ENCODE results near the gene DEPDC7. TPM values are rescaled to one million over a fixed set of nuclear protein-coding genes. Genes with fewer than 3 reads are reported as not detected.
"Not testable (repeated sequence)": the region's sequence is repeated elsewhere in the genome, so short reads cannot be mapped to it uniquely, and the experiment has no call there.

The DEPDC7 gene
- total and polyA plus RNA-seq, 4 donors = 0.31 to 6.4 (median 1.7) TPM

- no peaks in the 10 kb centered on the region for H3K4me1 ChIP-seq (ENCODE audit: control insufficient read depth in 1 of 2, insufficient read depth in 2 of 2, low read length in 2 of 2)
- WGBS, 2 donors = 68 to 73% methylated on average over 2 of the region's 2 CpGs
- no peak overlapping the region for H3K27ac ChIP-seq (ENCODE audit: low read depth in 1 of 2, low read length in 2 of 2)
- DNase-seq = no peak
- H3K9me3 ChIP-seq (ENCODE audit: control insufficient read depth, low read length) = no peaks in the 10 kb centered on the region
- H3K4me3 ChIP-seq (ENCODE audit: low read length in 2 of 2) = no peak overlapping the region
- H3K36me3 ChIP-seq (ENCODE audit: control insufficient read depth in 1 of 2, insufficient read depth in 2 of 2, low read length in 1 of 2) = no peaks in the 10 kb centered on the region
- no peaks in the 10 kb centered on the region for H3K27me3 ChIP-seq (ENCODE audit: control insufficient read depth in 1 of 2, insufficient read depth in 2 of 2, low read length in 1 of 2)
- ATAC-seq (ENCODE audit: low FRiP score) = no peak
- intact Hi-C loops (cut with DNase I) = no loop called here
Observed at GRCh38 chr11:33028537-33028914, 12.8 kb downstream of the DEPDC7 start.

- H3K9me3 ChIP-seq (ENCODE audit: control insufficient read depth, low read length); DNase-seq; H3K4me1 ChIP-seq (ENCODE audit: control insufficient read depth in 1 of 2, insufficient read depth in 2 of 2, low read length in 2 of 2); H3K4me3 ChIP-seq (ENCODE audit: low read length in 2 of 2); intact Hi-C loops (cut with DNase I); ATAC-seq (ENCODE audit: low FRiP score); H3K27me3 ChIP-seq (ENCODE audit: control insufficient read depth in 1 of 2, insufficient read depth in 2 of 2, low read length in 1 of 2); H3K27ac ChIP-seq (ENCODE audit: low read depth in 1 of 2, low read length in 2 of 2); H3K36me3 ChIP-seq (ENCODE audit: control insufficient read depth in 1 of 2, insufficient read depth in 2 of 2, low read length in 1 of 2): not testable (repeated sequence)
- WGBS, 2 donors = 91 to 96% methylated on average over 6 of the region's 6 CpGs
Observed at GRCh38 chr11:33029218-33029617, 13.5 kb downstream of the DEPDC7 start.

DNA sequence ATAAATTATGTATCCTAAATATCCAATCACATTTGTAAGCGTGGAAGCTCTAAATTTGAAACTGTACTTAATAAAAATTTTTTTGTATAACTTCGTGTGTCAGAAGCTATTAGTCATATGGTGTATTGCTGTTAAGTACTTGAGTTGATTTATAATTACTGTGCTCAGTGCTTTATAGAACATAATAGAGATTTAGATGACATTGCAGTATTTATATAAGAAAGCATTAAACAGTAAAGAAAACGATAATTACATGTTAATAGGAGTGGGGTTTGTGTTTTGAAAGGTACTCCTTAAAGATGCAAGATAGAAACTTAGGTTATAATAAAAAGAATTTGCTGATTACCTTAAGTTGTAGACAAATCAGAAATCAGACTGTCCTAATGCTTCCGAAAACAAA, 17.8 kb downstream of the DEPDC7 start:
- Histone ChIP-seq H3K27me3 (ENCODE audit: control insufficient read depth in 1 of 2, insufficient read depth in 2 of 2, low read length in 1 of 2) (no peaks in the 10 kb centered on the region), H3K4me3 (ENCODE audit: low read length in 2 of 2) (no peak overlapping the region), H3K27ac (ENCODE audit: low read depth in 1 of 2, low read length in 2 of 2) (no peak overlapping the region), H3K36me3 (ENCODE audit: control insufficient read depth in 1 of 2, insufficient read depth in 2 of 2, low read length in 1 of 2) (no peaks in the 10 kb centered on the region), H3K9me3 (ENCODE audit: control insufficient read depth, low read length) (no peaks in the 10 kb centered on the region), H3K4me1 (ENCODE audit: control insufficient read depth in 1 of 2, insufficient read depth in 2 of 2, low read length in 2 of 2) (no peaks in the 10 kb centered on the region)
- no peak for DNase-seq
- WGBS, 2 donors = 63 to 66% methylated on average over 4 of the region's 4 CpGs
- intact Hi-C loops (cut with DNase I) = no loop called here
- ATAC-seq (ENCODE audit: low FRiP score) = no peak

DNA sequence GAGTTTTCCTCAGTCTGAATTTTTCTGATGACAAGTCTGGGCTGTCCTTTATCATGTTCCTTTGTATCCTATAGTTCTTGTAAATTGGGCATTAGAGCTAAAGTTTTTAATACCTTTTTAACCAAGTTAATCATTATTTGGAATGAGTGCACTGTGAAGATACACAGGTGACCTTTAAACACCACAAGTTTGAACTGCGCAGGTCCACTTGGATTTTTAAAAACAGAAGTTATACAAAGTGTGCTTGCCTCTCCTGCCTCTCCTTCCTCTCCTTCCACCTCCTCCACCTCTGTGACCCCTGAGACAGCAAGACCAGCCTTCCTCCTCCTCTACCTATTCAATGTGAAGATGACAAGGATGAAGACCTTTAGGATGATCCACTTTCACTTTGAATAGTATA, 19.3 kb downstream of the DEPDC7 start:
- H3K4me3 ChIP-seq (ENCODE audit: low read length in 2 of 2) = no peak overlapping the region
- H3K27me3 ChIP-seq (ENCODE audit: control insufficient read depth in 1 of 2, insufficient read depth in 2 of 2, low read length in 1 of 2) = no peaks in the 10 kb centered on the region
- DNase-seq (no peak), ATAC-seq (ENCODE audit: low FRiP score) (no peak)
- no peaks in the 10 kb centered on the region for H3K36me3 ChIP-seq (ENCODE audit: control insufficient read depth in 1 of 2, insufficient read depth in 2 of 2, low read length in 1 of 2)
- H3K9me3 ChIP-seq (ENCODE audit: control insufficient read depth, low read length) = no peaks in the 10 kb centered on the region
- intact Hi-C loops (cut with DNase I) = no loop called here
- H3K27ac ChIP-seq (ENCODE audit: low read depth in 1 of 2, low read length in 2 of 2) = no peak overlapping the region
- no peaks in the 10 kb centered on the region for H3K4me1 ChIP-seq (ENCODE audit: control insufficient read depth in 1 of 2, insufficient read depth in 2 of 2, low read length in 2 of 2)
- 90 to 100% methylated on average over 1 of the region's 1 CpG for WGBS, 2 donors

- WGBS, 2 donors = 0 to 1% methylated on average over 68 to 84 of the region's 84 CpGs
- Histone ChIP-seq H3K27ac (ENCODE audit: low read depth in 1 of 2, low read length in 2 of 2) (peak within 1 kb of the TSS; percentile 14 to 43), H3K4me3 (ENCODE audit: low read length in 2 of 2) (peak within 1 kb of the TSS; percentile 16 to 89), H3K27me3 (ENCODE audit: control insufficient read depth in 1 of 2, insufficient read depth in 2 of 2, low read length in 1 of 2) (no peaks in the 10 kb centered on the region), H3K4me1 (ENCODE audit: control insufficient read depth in 1 of 2, insufficient read depth in 2 of 2, low read length in 2 of 2) (peaks cover 0 to 8% of the 10 kb centered on the region in 2 donors), H3K9me3 (ENCODE audit: control insufficient read depth, low read length) (no peaks in the 10 kb centered on the region), H3K36me3 (ENCODE audit: control insufficient read depth in 1 of 2, insufficient read depth in 2 of 2, low read length in 1 of 2) (peaks cover 0 to 3% of the 10 kb centered on the region in 2 donors)
- intact Hi-C loops (cut with DNase I) = loop anchor here (2.0 to 10.0 kb wide), 3 partner anchors 25 to 145 kb away; partner anchors contain the start of genes DEPDC7 (in 1 of the 2) and QSER1 (in 1 of the 2)
- peak; percentile 96 for ATAC-seq (ENCODE audit: low FRiP score)
- DNase-seq = peak; percentile 96 to 98
Observed at GRCh38 chr11:33039274-33040032, 23.8 kb downstream of the DEPDC7 start, which contains the start of gene TCP11L1. TCP11L1 (plus strand) TSS chr11:33039572; CDS start chr11:33043774, 4,202 bp downstream.

DNA sequence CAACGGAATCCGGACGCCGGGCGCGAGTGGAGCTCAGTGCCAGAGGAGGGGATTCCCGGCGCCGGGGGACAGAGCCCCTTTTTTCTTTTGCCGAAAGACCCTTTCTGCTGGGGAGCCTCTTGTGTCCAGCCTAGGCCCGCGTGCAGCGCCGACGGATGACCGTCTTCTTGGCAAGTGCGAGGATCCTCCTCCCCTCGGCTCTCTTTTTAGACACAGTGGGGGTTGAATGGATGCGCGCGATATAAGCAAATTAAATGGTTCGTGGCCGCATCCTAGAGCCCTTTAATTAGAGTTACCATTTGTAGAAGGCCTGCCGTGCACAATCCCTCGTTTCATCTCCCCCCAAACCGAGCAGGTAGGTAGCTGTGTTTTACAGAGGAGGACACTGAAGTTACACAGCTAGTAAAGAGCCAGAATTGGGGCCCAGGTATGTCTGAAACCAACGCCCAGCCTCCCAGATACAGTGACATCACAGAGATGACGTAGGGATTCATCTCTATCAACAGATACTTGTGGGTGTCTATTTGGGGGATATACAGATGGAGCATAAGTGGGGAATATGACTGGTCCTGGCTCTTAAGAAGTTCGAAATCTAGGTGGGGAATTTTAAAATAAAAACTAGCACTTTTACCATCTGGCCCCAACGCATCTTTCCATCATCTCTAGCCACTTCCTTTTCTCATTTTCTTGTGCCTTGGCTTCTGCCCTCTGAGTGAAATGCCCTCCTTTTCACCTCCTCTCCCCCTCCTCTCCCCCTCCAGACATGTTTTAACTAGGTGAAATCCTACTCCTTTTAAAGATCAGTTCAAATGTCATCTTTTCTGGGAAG, 24.6 kb downstream of the DEPDC7 start:
- Histone ChIP-seq H3K27ac (ENCODE audit: low read depth in 1 of 2, low read length in 2 of 2) (peak overlapping the region; percentile 14 to 43), H3K27me3 (ENCODE audit: control insufficient read depth in 1 of 2, insufficient read depth in 2 of 2, low read length in 1 of 2) (no peaks in the 10 kb centered on the region), H3K36me3 (ENCODE audit: control insufficient read depth in 1 of 2, insufficient read depth in 2 of 2, low read length in 1 of 2) (peaks cover 0 to 3% of the 10 kb centered on the region in 2 donors), H3K4me1 (ENCODE audit: control insufficient read depth in 1 of 2, insufficient read depth in 2 of 2, low read length in 2 of 2) (peaks cover 0 to 8% of the 10 kb centered on the region in 2 donors), H3K4me3 (ENCODE audit: low read length in 2 of 2) (peak overlapping the region; percentile 23 to 89), H3K9me3 (ENCODE audit: control insufficient read depth, low read length) (no peaks in the 10 kb centered on the region)
- DNase-seq = no peak
- WGBS, 2 donors = 4% methylated on average over 30 of the region's 30 CpGs
- intact Hi-C loops (cut with DNase I) = loop anchor here (10.0 kb wide), 2 partner anchors 115 to 145 kb away; partner anchors contain the start of gene QSER1 (in 1 of the 2)
- ATAC-seq (ENCODE audit: low FRiP score) = peak; percentile 24

- H3K4me3 ChIP-seq (ENCODE audit: low read length in 2 of 2) = peak overlapping the region; percentile 23 to 89
- peaks cover 0 to 3% of the 10 kb centered on the region in 2 donors for H3K36me3 ChIP-seq (ENCODE audit: control insufficient read depth in 1 of 2, insufficient read depth in 2 of 2, low read length in 1 of 2)
- ATAC-seq (ENCODE audit: low FRiP score) (no peak), DNase-seq (no peak)
- no peaks in the 10 kb centered on the region for H3K27me3 ChIP-seq (ENCODE audit: control insufficient read depth in 1 of 2, insufficient read depth in 2 of 2, low read length in 1 of 2)
- WGBS, 2 donors = 43 to 46% methylated on average over 5 of the region's 5 CpGs
- H3K4me1 ChIP-seq (ENCODE audit: control insufficient read depth in 1 of 2, insufficient read depth in 2 of 2, low read length in 2 of 2) = peaks cover 0 to 8% of the 10 kb centered on the region in 2 donors
- H3K9me3 ChIP-seq (ENCODE audit: control insufficient read depth, low read length) = no peaks in the 10 kb centered on the region
- intact Hi-C loops (cut with DNase I) = loop anchor here (10.0 kb wide), 2 partner anchors 114 to 146 kb away; partner anchors contain the start of gene QSER1 (in 1 of the 2)
- no peak overlapping the region for H3K27ac ChIP-seq (ENCODE audit: low read depth in 1 of 2, low read length in 2 of 2)
Observed at GRCh38 chr11:33040862-33041453, 25.3 kb downstream of the DEPDC7 start.

DNA sequence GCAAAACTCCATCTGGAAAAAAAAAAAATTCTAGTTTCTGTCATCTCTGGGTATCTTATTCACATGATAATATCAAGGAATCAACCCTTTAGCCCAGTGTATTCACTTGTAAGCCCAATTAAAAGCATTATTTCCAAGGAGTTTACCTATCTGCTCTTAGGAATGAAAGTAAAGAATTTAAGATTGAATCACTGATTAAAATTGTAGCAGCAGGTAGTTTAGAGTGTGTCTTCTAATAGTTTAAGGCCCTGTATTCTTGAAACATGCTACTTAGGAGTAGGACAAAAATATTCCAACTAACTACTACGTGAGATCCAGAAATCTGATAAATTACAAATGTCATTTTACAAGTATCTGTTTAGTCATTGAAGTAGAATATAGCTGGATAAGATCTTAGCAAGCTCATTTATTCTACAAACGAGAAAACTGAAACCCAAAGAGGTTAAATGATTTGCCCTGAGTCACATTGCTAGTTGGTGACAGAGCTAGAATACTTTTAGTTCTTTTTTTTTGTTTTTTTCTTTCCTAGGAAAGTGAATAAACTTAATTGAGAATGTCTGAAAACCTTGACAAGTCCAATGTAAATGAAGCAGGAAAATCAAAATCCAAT, 27.6 kb downstream of the DEPDC7 start:
- H3K36me3 ChIP-seq (ENCODE audit: control insufficient read depth in 1 of 2, insufficient read depth in 2 of 2, low read length in 1 of 2) = peaks cover 0 to 3% of the 10 kb centered on the region in 2 donors
- no peak for DNase-seq
- peaks cover 0 to 8% of the 10 kb centered on the region in 2 donors for H3K4me1 ChIP-seq (ENCODE audit: control insufficient read depth in 1 of 2, insufficient read depth in 2 of 2, low read length in 2 of 2)
- no peak overlapping the region for H3K27ac ChIP-seq (ENCODE audit: low read depth in 1 of 2, low read length in 2 of 2)
- WGBS, 2 donors = 64% methylated on average over 2 of the region's 2 CpGs
- no peaks in the 10 kb centered on the region for H3K27me3 ChIP-seq (ENCODE audit: control insufficient read depth in 1 of 2, insufficient read depth in 2 of 2, low read length in 1 of 2)
- no peak for ATAC-seq (ENCODE audit: low FRiP score)
- intact Hi-C loops (cut with DNase I) = loop anchor here (10.0 kb wide), 2 partner anchors 111 to 149 kb away; partner anchors contain the start of gene QSER1 (in 1 of the 2)
- H3K9me3 ChIP-seq (ENCODE audit: control insufficient read depth, low read length) = no peaks in the 10 kb centered on the region
- H3K4me3 ChIP-seq (ENCODE audit: low read length in 2 of 2) = no peak overlapping the region
